HUES6 (cell line): Measurements from ENCODE around the gene TPGS1.
A peak's percentile ranks its signal among the peaks of the same experiment; 100 is the strongest.

Source experiments
- H3K27ac ChIP-seq: 2 replicates; pipeline ENCODE4 v1.7.0; 2013; ENCODE audit warnings: low read depth, mild to moderate bottlenecking, low read length, inconsistent platforms
- H3K27me3 ChIP-seq: 2 replicates; pipeline ENCODE4 v1.6.1; 2013; ENCODE audit warnings: low read length; ENCODE audit not compliant: control insufficient read depth, insufficient read depth
- H3K36me3 ChIP-seq: 2 replicates; pipeline ENCODE4 v1.6.1; 2013; ENCODE audit warnings: low read length; ENCODE audit not compliant: control insufficient read depth, insufficient read depth
- H3K4me1 ChIP-seq: 2 replicates; pipeline ENCODE4 v1.6.1; 2013; ENCODE audit warnings: low read length; ENCODE audit not compliant: control insufficient read depth, insufficient read depth
- H3K4me3 ChIP-seq: 2 replicates; pipeline ENCODE4 v1.5.1; 2013; ENCODE audit warnings: low read depth, low read length
- H3K9ac ChIP-seq: one replicate; pipeline ENCODE4 v1.6.1; 2013; ENCODE audit warnings: mild to moderate bottlenecking, low read length
- H3K9me3 ChIP-seq: 2 replicates; pipeline ENCODE4 v1.6.1; 2013; ENCODE audit warnings: low read depth, low read length; ENCODE audit not compliant: control insufficient read depth, insufficient read depth

TPGS1 gene

DNA sequence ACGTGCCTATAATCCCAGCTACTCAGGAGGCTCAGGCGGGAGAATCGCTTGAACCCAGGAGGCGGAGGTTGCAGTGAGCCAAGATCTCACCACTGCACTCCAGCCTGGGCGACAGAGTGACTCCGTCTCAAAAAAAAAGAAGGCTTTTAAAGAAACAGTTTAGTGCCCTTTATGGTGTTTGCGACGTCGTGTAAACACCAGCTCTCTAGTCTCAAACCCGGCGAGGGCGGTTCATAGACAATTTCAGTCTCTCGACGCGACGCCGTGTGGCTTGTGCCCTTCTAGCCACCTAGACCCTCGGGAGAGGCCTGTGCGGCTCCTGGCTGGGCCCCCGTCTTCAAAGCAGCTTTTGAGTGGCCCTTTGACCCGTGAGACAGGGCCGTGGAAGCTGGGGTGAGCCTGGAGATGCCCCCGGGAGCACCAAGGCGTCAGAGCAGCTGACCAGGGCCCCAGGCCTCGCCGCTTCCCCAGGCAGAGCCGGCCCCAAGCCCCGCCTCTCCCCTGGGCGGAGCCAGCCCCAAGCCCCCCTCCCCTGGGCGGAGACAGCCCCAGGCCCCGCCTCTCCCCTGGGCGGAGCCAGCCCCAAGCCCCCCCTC, 16.1 kb upstream of the TPGS1 start:
- Histone ChIP-seq H3K36me3 (no peaks in the 10 kb centered on the region), H3K4me3 (peak overlapping the region; percentile 28; the same call in 1 of the 2 replicates), H3K4me1 (peaks cover 4% of the 10 kb centered on the region; the same call in 1 of the 2 replicates), H3K9ac (no peak overlapping the region), H3K9me3 (no peaks in the 10 kb centered on the region), H3K27me3 (peaks cover 5% of the 10 kb centered on the region), H3K27ac (no peak overlapping the region)

DNA sequence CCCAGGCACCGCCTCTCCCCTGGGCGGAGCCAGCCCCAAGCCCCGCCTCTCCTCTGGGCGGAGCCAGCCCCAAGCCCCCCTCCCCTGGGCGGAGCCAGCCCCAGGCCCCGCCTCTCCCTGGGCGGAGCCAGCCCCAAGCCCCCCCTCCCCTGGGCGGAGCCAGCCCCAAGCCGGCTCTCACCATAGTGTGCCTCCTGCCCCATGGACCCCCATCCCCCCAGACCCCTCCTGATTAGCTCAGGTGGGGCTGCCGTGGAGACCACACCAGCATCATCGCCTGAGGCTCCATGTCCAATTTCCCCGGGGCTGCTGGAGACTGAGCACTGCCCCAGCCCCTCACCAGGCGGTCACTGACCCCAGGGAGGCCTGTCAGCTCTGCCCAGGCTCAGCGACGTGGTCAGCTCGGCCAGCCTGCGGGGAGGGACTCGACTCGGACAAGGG, 15.2 kb upstream of the TPGS1 start:
- H3K9ac ChIP-seq, result no peak overlapping the region
- no peaks in the 10 kb centered on the region for H3K9me3 ChIP-seq
- H3K27me3 ChIP-seq, result peaks cover 7% of the 10 kb centered on the region
- H3K36me3 ChIP-seq, result no peaks in the 10 kb centered on the region
- H3K4me1 ChIP-seq, result peaks cover 4% of the 10 kb centered on the region; the same call in 1 of the 2 replicates
- H3K27ac ChIP-seq, result no peak overlapping the region
- no peak overlapping the region for H3K4me3 ChIP-seq

DNA sequence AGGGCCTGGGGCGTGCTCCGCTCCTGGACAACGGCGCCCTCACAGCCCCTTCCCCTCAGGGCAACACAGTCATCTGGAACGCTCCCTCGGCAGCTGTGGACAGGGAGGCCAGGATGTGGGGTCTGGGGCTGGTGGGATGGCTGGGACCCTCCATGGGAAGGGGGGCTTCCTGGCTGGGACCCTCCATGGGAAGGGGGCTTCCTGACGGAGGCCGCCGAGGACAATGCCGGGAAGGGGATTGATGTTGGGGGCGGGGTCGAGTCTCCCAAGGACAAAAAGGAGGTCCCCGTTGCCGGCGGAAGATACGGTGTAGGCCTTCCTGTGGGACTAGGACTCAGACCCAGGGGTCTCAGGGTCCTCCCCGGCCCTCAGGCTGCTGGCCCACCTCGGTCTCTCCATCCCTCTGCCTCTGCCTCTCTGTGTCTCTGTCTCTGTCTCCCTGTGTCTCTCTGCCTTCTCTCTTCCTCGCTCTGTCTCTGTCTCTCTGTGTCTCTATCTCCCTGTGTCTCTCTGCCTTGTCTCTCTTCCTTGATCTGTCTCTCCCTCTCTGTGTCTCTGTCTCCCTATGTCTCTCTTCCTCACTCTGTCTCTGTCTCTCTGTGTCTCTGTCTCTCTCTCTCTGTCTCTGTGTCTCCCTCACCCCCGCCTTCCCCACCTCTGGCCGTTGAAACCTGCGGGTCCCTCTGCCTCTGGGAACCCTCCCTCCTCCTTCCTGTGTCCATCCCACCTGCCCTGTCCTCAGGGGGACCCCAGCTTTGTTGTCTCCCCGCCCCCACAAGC, 13.7 kb upstream of the TPGS1 start:
- Histone ChIP-seq H3K27ac (no peak overlapping the region), H3K9ac (no peak overlapping the region), H3K36me3 (no peaks in the 10 kb centered on the region), H3K27me3 (peaks cover 20% of the 10 kb centered on the region), H3K4me1 (peaks cover 4% of the 10 kb centered on the region; the same call in 1 of the 2 replicates), H3K4me3 (no peak overlapping the region), H3K9me3 (no peaks in the 10 kb centered on the region)

DNA sequence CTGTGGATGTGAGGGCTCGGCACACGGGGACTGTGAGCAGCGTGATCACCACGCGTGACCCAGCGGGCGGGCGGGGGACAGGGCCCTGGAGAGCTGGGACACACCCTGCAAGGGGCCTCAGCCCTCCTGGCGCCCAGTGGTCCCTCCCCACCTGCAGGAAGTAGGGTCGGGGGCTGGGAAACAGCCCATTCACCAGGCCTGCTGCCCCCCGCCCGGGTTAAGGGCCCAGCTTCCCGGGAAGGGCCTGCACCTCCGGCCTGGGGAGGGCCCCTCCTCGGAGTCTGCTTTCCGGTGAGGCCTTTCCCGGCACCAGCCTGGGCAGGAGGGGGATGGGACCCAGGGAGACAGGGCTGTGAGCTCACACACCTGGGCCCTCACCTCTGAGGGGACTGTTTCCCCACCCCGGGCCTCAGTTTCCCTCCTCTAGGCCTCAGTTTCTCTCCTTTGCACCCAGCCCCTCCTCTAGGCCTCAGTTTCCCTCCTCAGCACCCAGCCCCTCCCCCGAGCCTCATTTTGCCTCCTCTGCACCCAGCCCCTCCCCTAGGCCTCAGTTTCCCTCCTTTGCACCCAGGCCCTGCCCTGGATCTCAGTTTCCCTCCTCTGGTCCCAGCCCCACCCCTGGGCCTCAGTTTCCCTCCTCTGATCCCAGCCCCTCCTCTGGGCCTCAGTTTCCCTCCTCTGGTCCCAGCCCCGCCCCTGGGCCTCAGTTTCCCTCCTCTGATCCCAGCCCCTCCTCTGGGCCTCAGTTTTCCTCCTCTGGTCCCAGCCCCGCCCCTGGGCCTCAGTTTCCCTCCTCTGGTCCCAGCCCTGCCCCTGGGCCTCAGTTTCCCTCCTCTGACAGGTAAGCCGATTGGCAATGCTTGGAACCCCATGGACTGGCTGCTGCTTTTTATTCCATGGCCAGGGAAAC, 12.9 kb upstream of the TPGS1 start:
- no peaks in the 10 kb centered on the region for H3K9me3 ChIP-seq
- no peak overlapping the region for H3K27ac ChIP-seq
- H3K36me3 ChIP-seq, result no peaks in the 10 kb centered on the region
- no peak overlapping the region for H3K9ac ChIP-seq
- H3K27me3 ChIP-seq, result peaks cover 28% of the 10 kb centered on the region
- H3K4me1 ChIP-seq, result peaks cover 4% of the 10 kb centered on the region; the same call in 1 of the 2 replicates
- no peak overlapping the region for H3K4me3 ChIP-seq

DNA sequence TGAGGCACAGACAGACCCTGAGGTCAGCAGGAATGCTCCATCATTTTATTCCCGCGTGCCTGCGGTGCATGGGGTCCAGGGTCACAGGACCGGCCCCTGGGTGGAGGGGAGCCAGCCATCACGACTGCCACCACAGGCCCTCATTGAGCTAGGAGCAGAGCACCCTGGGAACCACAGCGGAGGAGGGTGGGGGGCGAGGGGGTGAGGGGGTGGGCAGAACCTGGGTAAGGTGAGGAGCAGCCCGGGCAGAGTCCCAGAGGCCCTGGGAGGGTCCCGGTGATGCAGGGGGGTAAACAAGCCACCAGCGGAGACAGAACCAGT, 12.3 kb upstream of the TPGS1 start:
- Histone ChIP-seq H3K9ac (no peak overlapping the region), H3K4me3 (no peak overlapping the region), H3K9me3 (no peaks in the 10 kb centered on the region), H3K27ac (no peak overlapping the region), H3K4me1 (peaks cover 4% of the 10 kb centered on the region; the same call in 1 of the 2 replicates), H3K27me3 (peaks cover 34% of the 10 kb centered on the region), H3K36me3 (no peaks in the 10 kb centered on the region)

GRCh38 chr19:495402-496111, 11.7 kb upstream of the TPGS1 start:
- Histone ChIP-seq H3K36me3 (no peaks in the 10 kb centered on the region), H3K9ac (no peak overlapping the region), H3K27me3 (peaks cover 37% of the 10 kb centered on the region), H3K4me1 (peaks cover 4% of the 10 kb centered on the region; the same call in 1 of the 2 replicates), H3K27ac (no peak overlapping the region), H3K4me3 (peak overlapping the region; percentile 35; the same call in 1 of the 2 replicates), H3K9me3 (no peaks in the 10 kb centered on the region)

- Histone ChIP-seq H3K27ac (no peak within 1 kb of the TSS), H3K36me3 (no peaks in the 10 kb centered on the region), H3K4me3 (peak within 1 kb of the TSS; percentile 73), H3K27me3 (peaks cover 37% of the 10 kb centered on the region), H3K9me3 (no peaks in the 10 kb centered on the region), H3K9ac (no peak within 1 kb of the TSS), H3K4me1 (peaks cover 4% of the 10 kb centered on the region; the same call in 1 of the 2 replicates)
These were observed 11.1 kb upstream of the TPGS1 start, which contains the start of gene MADCAM1 for GRCh38 chr19:496112-496665. MADCAM1 (plus strand) TSS chr19:496486; CDS start chr19:496500, 14 bp downstream.

DNA sequence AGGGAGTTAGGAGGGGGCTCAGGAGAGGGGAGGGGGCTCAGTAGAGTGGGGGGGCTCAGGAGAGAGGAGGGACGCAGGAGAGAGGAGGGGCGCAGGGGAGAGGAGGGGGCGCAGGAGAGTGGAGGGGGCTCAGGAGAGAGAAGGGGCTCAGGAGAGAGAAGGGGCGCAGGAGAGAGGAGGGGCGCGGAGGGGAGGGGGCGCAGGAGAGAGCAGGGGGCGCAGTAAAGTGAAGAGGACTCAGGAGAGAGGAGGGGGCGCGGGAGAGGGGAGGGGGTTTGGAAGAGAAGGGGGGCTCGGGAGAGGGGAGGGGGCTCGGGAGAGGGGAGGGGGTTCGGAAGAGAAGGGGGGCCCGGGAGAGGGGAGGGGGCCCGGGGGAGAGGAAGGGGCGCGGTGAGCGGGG, 10.3 kb upstream of the TPGS1 start:
- Histone ChIP-seq H3K4me3 (peak overlapping the region; percentile 73; the same call in 1 of the 2 replicates), H3K4me1 (peaks cover 4% of the 10 kb centered on the region; the same call in 1 of the 2 replicates), H3K27ac (no peak overlapping the region), H3K9ac (no peak overlapping the region), H3K36me3 (no peaks in the 10 kb centered on the region), H3K9me3 (no peaks in the 10 kb centered on the region), H3K27me3 (peaks cover 37% of the 10 kb centered on the region)

DNA sequence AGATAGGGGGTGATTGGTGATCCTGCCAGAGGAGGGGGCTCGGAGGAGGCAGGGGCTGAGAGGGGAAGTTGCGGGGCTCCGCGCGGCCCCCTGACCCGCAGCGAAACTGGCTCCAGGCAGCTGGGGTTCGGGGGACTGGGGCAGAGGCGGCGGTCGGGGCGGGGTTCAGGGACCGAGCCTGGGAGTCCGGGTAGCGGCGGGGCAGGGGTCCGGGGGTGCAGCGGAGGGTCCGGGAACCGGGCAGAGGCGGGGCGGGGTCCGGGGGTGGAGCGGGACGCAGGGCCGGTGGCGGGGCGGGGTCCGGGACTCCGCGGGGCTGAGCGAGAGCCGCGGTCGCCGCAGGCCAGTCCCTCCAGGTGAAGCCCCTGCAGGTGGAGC, 9.8 kb upstream of the TPGS1 start:
- Histone ChIP-seq H3K36me3 (no peaks in the 10 kb centered on the region), H3K9ac (no peak overlapping the region), H3K4me3 (peak overlapping the region; percentile 73), H3K27ac (no peak overlapping the region), H3K4me1 (peaks cover 4% of the 10 kb centered on the region; the same call in 1 of the 2 replicates), H3K9me3 (no peaks in the 10 kb centered on the region), H3K27me3 (peaks cover 37% of the 10 kb centered on the region)

- H3K36me3 ChIP-seq, result no peaks in the 10 kb centered on the region
- H3K4me3 ChIP-seq, result peak overlapping the region; percentile 73
- no peaks in the 10 kb centered on the region for H3K9me3 ChIP-seq
- peaks cover 4% of the 10 kb centered on the region; the same call in 1 of the 2 replicates for H3K4me1 ChIP-seq
- peaks cover 37% of the 10 kb centered on the region for H3K27me3 ChIP-seq
- H3K9ac ChIP-seq, result no peak overlapping the region
- H3K27ac ChIP-seq, result no peak overlapping the region
These were observed 9.3 kb upstream of the TPGS1 start for GRCh38 chr19:497869-498510.
